Spleen (tissue), 11 donors: Measurements from ENCODE around the gene CDC123. TPM values are rescaled to one million over a fixed set of nuclear protein-coding genes. Genes with fewer than 3 reads are reported as not detected.

Experiments
- DNase-seq: peaks from one replicate; pipeline ENCODE4 v3.0.0-alpha.2; 2020
- H3K27ac ChIP-seq, 8 donors: fragments of 200-600 bp; sonication (generic) in 7 of 8; 1 replicate in 4 of 8; 2 replicates in 4 of 8; pipeline versions ENCODE4 v1.5.0 to v1.8.0; 2016 to 2021; ENCODE audit warnings: inconsistent platforms in 4 of 8, mild to moderate bottlenecking in 4 of 8, moderate library complexity in 1 of 8
- H3K27me3 ChIP-seq, 7 donors: fragments of 200-600 bp; sonication (generic) in 6 of 7; replicated peaks in 1 of 7; 1 replicate in 4 of 7; 2 replicates in 3 of 7; pipeline versions ENCODE4 v1.5.0 to v1.8.0; 2016 to 2021; ENCODE audit warnings: inconsistent platforms in 3 of 7, mild to moderate bottlenecking in 1 of 7
- H3K36me3 ChIP-seq, 6 donors: fragments of 200-600 bp; sonication (generic) in 5 of 6; 1 replicate in 4 of 6; 2 replicates in 2 of 6; pipeline versions ENCODE4 v1.5.0 to v1.8.0; 2016 to 2021; ENCODE audit warnings: inconsistent platforms in 2 of 6
- H3K4me1 ChIP-seq, 6 donors: fragments of 200-600 bp; sonication (generic) in 5 of 6; 1 replicate in 3 of 6; 2 replicates in 3 of 6; pipeline versions ENCODE4 v1.5.0 to v1.8.0; 2016 to 2021; ENCODE audit warnings: inconsistent platforms in 3 of 6
- H3K4me3 ChIP-seq, 8 donors: fragments of 200-600 bp; sonication (generic) in 7 of 8; 1 replicate in 4 of 8; 2 replicates in 4 of 8; pipeline versions ENCODE4 v1.5.0 to v1.8.0; 2016 to 2021; ENCODE audit warnings: inconsistent platforms in 4 of 8, mild to moderate bottlenecking in 4 of 8, moderate library complexity in 2 of 8
- H3K9me3 ChIP-seq, 8 donors: fragments of 200-600 bp; sonication (generic) in 7 of 8; 1 replicate in 4 of 8; 2 replicates in 4 of 8; pipeline versions ENCODE4 v1.5.0 to v1.8.0; 2016 to 2021; ENCODE audit warnings: inconsistent platforms in 4 of 8
- POLR2A ChIP-seq, 3 donors: fragments of 450-650 bp; IDR thresholded peaks; one replicate each; pipeline ENCODE4 v1.5.1; 2017; ENCODE audit warnings: antibody characterized with exemption in 3 of 3, mild to moderate bottlenecking in 1 of 3
- POLR2AphosphoS5 ChIP-seq, 3 donors: sonication (generic); formaldehyde crosslinking; IDR thresholded peaks; one replicate each; pipeline ENCODE4 v1.5.1; 2017; ENCODE audit warnings: antibody characterized with exemption in 3 of 3
- WGBS, 5 donors: extraction: QIAGEN DNeasy Blood & Tissue Kit in 3 of 5; methylation state at CpG; one replicate each; pipeline versions ENCODE4 v1.1.5 to v1.1.7; 2013 to 2018; 5-methylcytosine and 5-hydroxymethylcytosine counted together
- intact Hi-C: fragments of 100-400 bp; cut with DNase I; formaldehyde crosslinking; loops from one replicate; pipeline ENCODE4 v1.15.0; 2023; ENCODE audit warnings: low total_unique reads
- polyA plus RNA-seq, 3 donors: library from polyadenylated mRNA; stranded (reverse); fragments of 200-250 nt; gene quantifications; one replicate each; pipeline ENCODE4 v1.2.1, GENCODE V29; 2013
- total RNA-seq, 7 donors: library from RNA; depleted of rRNA in 3 of 7; stranded (reverse); fragments of >200 nt in 3 of 7; fragmentation: NEBNext Ultra II Directional in 4 of 7; extraction: Animal tissue kit (Norgen Biotek cat#: 25700) in 4 of 7; gene quantifications; one replicate each; pipeline versions ENCODE4 v1.1.0 to v1.2.1, GENCODE V29; 2016 to 2021
- TF ChIP-seq, protein P1 (sequence below), 11 experiments: fragments of 200-600 bp in 7 of 11; fragments of 450-650 bp in 4 of 11; sonication (generic) in 4 of 11; IDR thresholded peaks in 8 of 11; conservative IDR thresholded peaks in 3 of 11; 1 replicate in 7 of 11; 2 replicates in 4 of 11; pipeline versions ENCODE4 v1.4.0 to v1.8.0; 2016 to 2021; ENCODE audit warnings: antibody characterized with exemption in 11 of 11, inconsistent platforms in 4 of 11, mild to moderate bottlenecking in 1 of 11
- donor health status: healthy with polysubstance abuse.
- donor health status: DM: no; HTN: no; CAD: no; lungs with moderate emphysema.
- donor health status: DM: no; HTN: no; CAD: no.
- donor health status: Bipolar disorder and iron deficiency.
- donor health status: healthy.
- donor health status: DM: no; HTN: no; CAD: no.
- donor health status: DM: yes; HTN: yes; CAD: no.

Gene CDC123
- total and polyA plus RNA-seq, 10 donors: 38.8 to 93.8 (median 59.9) TPM

DNA sequence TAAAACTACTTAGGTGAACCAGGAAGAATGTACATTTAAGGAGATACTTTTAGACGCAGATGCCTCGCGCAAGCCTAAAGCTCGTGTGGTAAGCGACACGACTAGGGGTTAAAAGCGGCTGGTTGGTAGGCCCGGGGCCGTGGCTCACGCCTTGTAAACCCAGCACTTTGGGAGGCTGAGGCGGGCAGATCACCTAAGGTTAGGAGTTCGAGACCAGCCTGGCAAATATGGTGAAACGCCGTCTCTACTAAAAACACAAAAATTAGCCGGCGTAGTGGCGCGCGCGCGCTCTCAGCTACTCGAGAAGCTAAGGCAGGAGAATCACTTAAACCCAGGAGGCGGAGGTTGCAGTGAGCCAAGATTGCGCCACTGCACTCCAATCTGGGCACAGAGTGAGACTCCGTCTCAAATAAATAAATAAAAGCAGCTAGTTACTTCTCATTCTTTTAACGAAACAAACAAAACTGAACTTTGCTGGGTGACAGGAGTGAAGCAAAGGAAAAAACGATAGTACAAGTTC is 1.2 kb upstream of the CDC123 start:
- TF ChIP-seq POLR2A (IDR thresholded peaks at IDR 0.05) (no peak), POLR2AphosphoS5 (IDR thresholded peaks at IDR 0.05) (peak in 1 of 3 donors; percentile 9)
- TF ChIP-seq, protein P1, sequence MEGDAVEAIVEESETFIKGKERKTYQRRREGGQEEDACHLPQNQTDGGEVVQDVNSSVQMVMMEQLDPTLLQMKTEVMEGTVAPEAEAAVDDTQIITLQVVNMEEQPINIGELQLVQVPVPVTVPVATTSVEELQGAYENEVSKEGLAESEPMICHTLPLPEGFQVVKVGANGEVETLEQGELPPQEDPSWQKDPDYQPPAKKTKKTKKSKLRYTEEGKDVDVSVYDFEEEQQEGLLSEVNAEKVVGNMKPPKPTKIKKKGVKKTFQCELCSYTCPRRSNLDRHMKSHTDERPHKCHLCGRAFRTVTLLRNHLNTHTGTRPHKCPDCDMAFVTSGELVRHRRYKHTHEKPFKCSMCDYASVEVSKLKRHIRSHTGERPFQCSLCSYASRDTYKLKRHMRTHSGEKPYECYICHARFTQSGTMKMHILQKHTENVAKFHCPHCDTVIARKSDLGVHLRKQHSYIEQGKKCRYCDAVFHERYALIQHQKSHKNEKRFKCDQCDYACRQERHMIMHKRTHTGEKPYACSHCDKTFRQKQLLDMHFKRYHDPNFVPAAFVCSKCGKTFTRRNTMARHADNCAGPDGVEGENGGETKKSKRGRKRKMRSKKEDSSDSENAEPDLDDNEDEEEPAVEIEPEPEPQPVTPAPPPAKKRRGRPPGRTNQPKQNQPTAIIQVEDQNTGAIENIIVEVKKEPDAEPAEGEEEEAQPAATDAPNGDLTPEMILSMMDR (IDR thresholded peaks at IDR 0.05 in 8 of 11, conservative IDR thresholded peaks at IDR 0.05 in 3 of 11): no peak
- intact Hi-C loops: no loop called here
- Histone ChIP-seq H3K36me3 (peaks cover 0 to 36% (median 9%) of the 10 kb centered on the region in 6 donors), H3K9me3 (no peaks in the 10 kb centered on the region), H3K27ac (peak overlapping the region; percentile 17 to 97 (median 94)), H3K27me3 (no peaks in the 10 kb centered on the region), H3K4me1 (peaks cover 20 to 84% (median 55%) of the 10 kb centered on the region in 6 donors), H3K4me3 (peak overlapping the region; percentile 77 to 100 (median 94))
- 7 to 19% (median 10%) methylated on average over 27 of the region's 27 CpGs for WGBS, 5 donors
- peak; percentile 82 for DNase-seq

DNA sequence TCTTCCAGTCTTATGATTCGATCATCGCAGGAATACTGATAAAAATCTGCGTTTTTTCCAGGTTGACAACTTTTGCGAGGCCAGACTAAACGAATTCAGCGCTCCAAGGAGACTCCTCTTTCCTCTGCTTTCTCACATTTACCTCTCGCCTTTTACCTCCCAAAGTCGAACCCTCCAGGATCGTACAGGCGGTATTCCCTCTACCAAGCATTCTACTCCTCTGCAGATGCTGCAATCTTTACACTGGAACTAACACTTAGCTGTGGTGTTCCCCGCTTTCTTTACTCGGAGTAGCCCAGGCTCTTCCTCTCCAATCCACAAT is 746 bp upstream of the CDC123 start:
- peaks cover 0 to 36% (median 9%) of the 10 kb centered on the region in 6 donors for H3K36me3 ChIP-seq
- WGBS, 5 donors: 0 to 1% (median 0%) methylated on average over 12 of the region's 12 CpGs
- H3K9me3 ChIP-seq: no peaks in the 10 kb centered on the region
- no peak for DNase-seq
- no peaks in the 10 kb centered on the region for H3K27me3 ChIP-seq
- TF ChIP-seq POLR2AphosphoS5 (IDR thresholded peaks at IDR 0.05) (no peak), POLR2A (IDR thresholded peaks at IDR 0.05) (no peak)
- TF ChIP-seq, protein P1 (IDR thresholded peaks at IDR 0.05 in 8 of 11, conservative IDR thresholded peaks at IDR 0.05 in 3 of 11): no peak
- H3K27ac ChIP-seq: peak overlapping the region; percentile 83 to 97 (median 94)
- peak overlapping the region; percentile 77 to 100 (median 94) for H3K4me3 ChIP-seq
- H3K4me1 ChIP-seq: peaks cover 20 to 86% (median 55%) of the 10 kb centered on the region in 6 donors
- intact Hi-C loops: no loop called here

DNA sequence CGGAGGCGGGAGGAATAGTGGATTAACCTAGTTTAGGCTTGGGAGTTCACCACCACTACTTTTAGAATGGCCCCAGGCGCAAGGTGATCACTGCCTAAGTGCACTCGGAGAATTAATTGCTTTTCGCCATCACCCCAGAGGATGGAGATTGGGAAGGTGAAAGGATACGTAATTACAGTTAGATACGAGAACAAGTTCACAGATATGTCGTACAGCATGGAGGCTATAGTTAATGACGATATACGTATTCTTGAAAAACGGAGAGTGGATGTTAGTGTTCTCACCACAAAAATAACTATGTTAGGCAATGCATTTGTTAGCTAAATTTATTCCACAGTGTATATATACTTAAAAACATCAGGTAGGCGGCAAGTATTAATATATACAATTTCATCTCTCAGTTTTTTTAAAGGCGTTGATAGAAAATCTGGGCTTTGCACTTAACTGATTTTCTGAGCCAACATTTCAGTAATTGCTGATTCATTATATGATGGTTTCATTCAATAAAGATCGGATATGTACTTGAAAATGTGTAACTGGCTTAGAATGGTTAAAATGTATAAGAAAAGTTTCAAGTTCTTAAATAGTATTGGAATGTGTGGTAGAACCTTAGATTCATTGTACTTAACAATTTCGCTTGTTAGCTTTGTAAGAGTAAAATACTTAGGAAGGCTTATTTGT is 683 bp downstream of the CDC123 start:
- WGBS, 5 donors: 7 to 11% (median 8%) methylated on average over 15 of the region's 15 CpGs
- peak overlapping the region; percentile 77 to 100 (median 94) for H3K4me3 ChIP-seq
- no peak for DNase-seq
- TF ChIP-seq, protein P1 (IDR thresholded peaks at IDR 0.05 in 8 of 11, conservative IDR thresholded peaks at IDR 0.05 in 3 of 11): no peak
- TF ChIP-seq POLR2A (IDR thresholded peaks at IDR 0.05) (no peak), POLR2AphosphoS5 (IDR thresholded peaks at IDR 0.05) (no peak)
- intact Hi-C loops: no loop called here
- H3K36me3 ChIP-seq: peaks cover 0 to 45% (median 11%) of the 10 kb centered on the region in 6 donors
- H3K4me1 ChIP-seq: peaks cover 19 to 91% (median 54%) of the 10 kb centered on the region in 6 donors
- no peaks in the 10 kb centered on the region for H3K9me3 ChIP-seq
- H3K27me3 ChIP-seq: no peaks in the 10 kb centered on the region
- H3K27ac ChIP-seq: peak overlapping the region; percentile 83 to 97 (median 94)

DNA sequence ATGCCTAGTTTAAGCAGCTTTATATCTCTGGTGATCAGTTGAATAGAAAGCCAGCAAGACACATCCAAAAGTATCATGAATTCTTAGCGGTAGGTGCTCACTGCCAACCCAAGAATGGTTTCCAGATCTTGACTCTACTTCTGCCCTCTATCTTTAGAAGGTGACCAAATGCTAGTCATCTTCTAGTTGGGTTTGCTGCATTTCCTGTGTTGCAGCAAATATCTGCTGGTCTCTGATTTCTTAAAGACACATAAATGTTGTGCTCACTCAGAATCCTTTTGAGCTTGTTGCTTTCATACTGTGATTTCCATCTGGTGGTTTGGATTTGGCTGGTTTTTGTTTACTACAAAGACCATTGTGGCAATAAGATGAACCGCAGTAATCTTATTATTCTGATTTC is 2.2 kb downstream of the CDC123 start:
- TF ChIP-seq POLR2AphosphoS5 (IDR thresholded peaks at IDR 0.05) (no peak), POLR2A (IDR thresholded peaks at IDR 0.05) (no peak)
- TF ChIP-seq, protein P1 (IDR thresholded peaks at IDR 0.05 in 8 of 11, conservative IDR thresholded peaks at IDR 0.05 in 3 of 11): no peak
- DNase-seq: no peak
- Histone ChIP-seq H3K27me3 (no peaks in the 10 kb centered on the region), H3K9me3 (no peaks in the 10 kb centered on the region), H3K4me1 (peaks cover 15 to 91% (median 51%) of the 10 kb centered on the region in 6 donors), H3K4me3 (peak overlapping the region in 1 of 8 donors; percentile 77), H3K36me3 (peaks cover 0 to 50% (median 22%) of the 10 kb centered on the region in 6 donors), H3K27ac (peak overlapping the region in 3 of 8 donors; percentile 51 to 97 (median 96))
- intact Hi-C loops: no loop called here
- 69 to 89% (median 83%) methylated on average over 2 of the region's 2 CpGs for WGBS, 5 donors
